H1 (cell line): ENCODE results near the gene KLHL5. TPM values are rescaled to one million over a fixed set of nuclear protein-coding genes. Genes with fewer than 3 reads are reported as not detected.

Experiments
- CTCF ChIA-PET: fragments of 300-600 bp; sonication (Branson Sonifier 250); formaldehyde crosslinking; loops from one replicate; lab custom pipeline; 2021; ENCODE audit not compliant: partially characterized antibody; lab: Charles Lee
- POLR2A ChIA-PET: fragments of 300-600 bp; sonication (Branson Sonifier 250); formaldehyde crosslinking; loops from one replicate; lab custom pipeline; 2021; ENCODE audit warnings: inconsistent platforms; ENCODE audit not compliant: partially characterized antibody; lab: Charles Lee
- DNase-seq, 2 experiments: peaks; one replicate each; pipeline versions ENCODE4 v3.0.0 to v3.0.0-alpha.2; 2010 to 2022; ENCODE audit warnings: low spot score in 2 of 2, low read depth in 1 of 2, mixed read lengths in 1 of 2
- FAIRE-seq: peaks from 2 replicates; lab custom pipeline; 2011; peaks lifted over from hg19 to GRCh38; lab: Jason Lieb, UNC
- H2AFZ ChIP-seq: 2 replicates; pipeline ENCODE4 v1.8.1; 2012; ENCODE audit warnings: low read length, inconsistent platforms
- H2AK5ac ChIP-seq: 2 replicates; pipeline ENCODE4 v1.6.1; 2013; ENCODE audit warnings: low read depth, low read length
- H2BK120ac ChIP-seq: replicated peaks from 2 replicates; pipeline ENCODE3; 2013; ENCODE audit warnings: low read depth, low read length, inconsistent platforms
- H2BK12ac ChIP-seq: 2 replicates; pipeline ENCODE4 v1.6.1; 2013; ENCODE audit warnings: low read depth, low read length
- H2BK15ac ChIP-seq: 2 replicates; pipeline ENCODE4 v1.6.1; 2013; ENCODE audit warnings: low read length
- H2BK20ac ChIP-seq: 2 replicates; pipeline ENCODE4 v1.6.1; 2013; ENCODE audit warnings: low read length
- H2BK5ac ChIP-seq: 2 replicates; pipeline ENCODE4 v1.6.1; 2013; ENCODE audit warnings: low read depth, low read length
- H3K14ac ChIP-seq: 2 replicates; pipeline ENCODE4 v1.6.1; 2013; ENCODE audit warnings: inconsistent platforms; ENCODE audit not compliant: insufficient read length
- H3K18ac ChIP-seq: 2 replicates; pipeline ENCODE4 v1.6.1; 2013; ENCODE audit warnings: low read length; ENCODE audit errors: extremely low read depth
- H3K23ac ChIP-seq: 2 replicates; pipeline ENCODE4 v1.6.1; 2013; ENCODE audit warnings: inconsistent platforms; ENCODE audit not compliant: insufficient read length
- H3K23me2 ChIP-seq: 2 replicates; pipeline ENCODE4 v1.6.1; 2013; ENCODE audit warnings: low read depth, low read length
- H3K27ac ChIP-seq: 2 replicates; pipeline ENCODE4 v1.6.1; 2011; ENCODE audit warnings: low read depth, low read length, inconsistent platforms
- H3K27me3 ChIP-seq, 4 experiments: replicated peaks in 1 of 4; 1 replicate in 1 of 4; 2 replicates in 3 of 4; pipeline versions ENCODE4 v1.6.1 to v1.8.1; 2011 to 2013; ENCODE audit warnings: low read length in 3 of 4, mild to moderate bottlenecking in 3 of 4, inconsistent platforms in 2 of 4, mixed read lengths in 2 of 4, moderate library complexity in 1 of 4; ENCODE audit not compliant: control insufficient read depth in 3 of 4, insufficient read depth in 3 of 4; ENCODE audit errors: extremely low read depth in 1 of 4
- H3K36me3 ChIP-seq, 4 experiments: 2 replicates each; pipeline versions ENCODE4 v1.6.1 to v1.8.1; 2011 to 2013; ENCODE audit warnings: mild to moderate bottlenecking in 4 of 4, low read length in 3 of 4, moderate library complexity in 2 of 4, control low read depth in 1 of 4, inconsistent platforms in 1 of 4; ENCODE audit not compliant: insufficient read depth in 4 of 4, control insufficient read depth in 2 of 4
- H3K4ac ChIP-seq: replicated peaks from 2 replicates; pipeline ENCODE3; 2013; ENCODE audit warnings: low read length, low read depth, mixed read lengths, inconsistent platforms; ENCODE audit not compliant: insufficient read length
- H3K4me1 ChIP-seq, 4 experiments: replicated peaks in 1 of 4; 1 replicate in 1 of 4; 2 replicates in 3 of 4; pipeline versions ENCODE4 v1.6.1 to v1.8.1; 2011 to 2013; ENCODE audit warnings: low read length in 3 of 4, inconsistent platforms in 2 of 4, mixed read lengths in 1 of 4; ENCODE audit not compliant: insufficient read depth in 4 of 4, control insufficient read depth in 3 of 4
- H3K4me2 ChIP-seq, 2 experiments: 2 replicates each; pipeline versions ENCODE4 v1.6.1 to v1.8.1; 2011 to 2013; ENCODE audit warnings: low read depth in 2 of 2, low read length in 2 of 2, control low read depth in 1 of 2, inconsistent platforms in 1 of 2, mild to moderate bottlenecking in 1 of 2; ENCODE audit not compliant: insufficient read depth in 1 of 2
- H3K4me3 ChIP-seq, 4 experiments: fragments of 200-600, 300-600 bp in 1 of 4; sonication (generic), shearing (Covaris generic), sonication (Bioruptor Twin) in 1 of 4; 2 replicates each; pipeline versions ENCODE4 v1.5.1 to v1.8.1; 2011 to 2016; ENCODE audit warnings: low read length in 4 of 4, low read depth in 3 of 4, control low read depth in 2 of 4, inconsistent platforms in 2 of 4, mild to moderate bottlenecking in 2 of 4, mixed read lengths in 1 of 4, moderate library complexity in 1 of 4; ENCODE audit not compliant: insufficient read depth in 2 of 4; ENCODE audit errors: extremely low read depth in 1 of 4
- H3K56ac ChIP-seq: replicated peaks from 2 replicates; pipeline ENCODE3; 2013; ENCODE audit warnings: low read depth, mild to moderate bottlenecking, mixed read lengths, low read length, inconsistent platforms; ENCODE audit not compliant: insufficient read length
- H3K79me1 ChIP-seq: 2 replicates; pipeline ENCODE4 v1.6.1; 2013; ENCODE audit warnings: low read depth, low read length, control low read depth
- H3K79me2 ChIP-seq, 2 experiments: 2 replicates each; pipeline versions ENCODE4 v1.6.1 to v1.8.1; 2012 to 2013; ENCODE audit warnings: low read length in 2 of 2, mild to moderate bottlenecking in 2 of 2, inconsistent platforms in 1 of 2; ENCODE audit not compliant: insufficient read depth in 2 of 2, control insufficient read depth in 1 of 2
- H3K9ac ChIP-seq, 4 experiments: replicated peaks in 1 of 4; 1 replicate in 1 of 4; 2 replicates in 3 of 4; pipeline versions ENCODE4 v1.6.1 to v1.8.1; 2011 to 2013; ENCODE audit warnings: low read depth in 3 of 4, low read length in 3 of 4, control low read depth in 2 of 4, mild to moderate bottlenecking in 2 of 4, moderate library complexity in 2 of 4, inconsistent platforms in 1 of 4; ENCODE audit errors: extremely low read depth in 1 of 4
- H3K9me3 ChIP-seq, 2 experiments: 2 replicates each; pipeline versions ENCODE4 v1.6.1 to v1.8.1; 2012 to 2013; ENCODE audit warnings: mild to moderate bottlenecking in 2 of 2, moderate library complexity in 2 of 2, control low read depth in 1 of 2, inconsistent platforms in 1 of 2, low read depth in 1 of 2, low read length in 1 of 2, mixed read lengths in 1 of 2; ENCODE audit not compliant: insufficient read depth in 2 of 2
- H4K20me1 ChIP-seq, 2 experiments: replicated peaks in 1 of 2; 2 replicates each; pipeline versions ENCODE3 to v1.8.1; 2011 to 2013; ENCODE audit warnings: inconsistent platforms in 2 of 2, low read length in 2 of 2, mild to moderate bottlenecking in 1 of 2; ENCODE audit not compliant: insufficient read depth in 2 of 2, control insufficient read depth in 1 of 2
- H4K5ac ChIP-seq: 2 replicates; pipeline ENCODE4 v1.6.1; 2013; ENCODE audit warnings: low read length, low read depth, mixed read lengths, inconsistent platforms; ENCODE audit not compliant: insufficient read length
- H4K8ac ChIP-seq: 2 replicates; pipeline ENCODE4 v1.8.0; 2013; ENCODE audit warnings: mild to moderate bottlenecking, moderate library complexity, low read length, inconsistent platforms; ENCODE audit not compliant: insufficient read depth; ENCODE audit errors: extremely low read depth
- H4K91ac ChIP-seq: replicated peaks from 2 replicates; pipeline ENCODE3; 2013; ENCODE audit warnings: low read length, mixed read lengths, inconsistent platforms; ENCODE audit not compliant: insufficient read length
- CEBPB ChIP-seq: IDR thresholded peaks from 2 replicates; pipeline ENCODE4 v1.6.1; 2012; ENCODE audit warnings: low read depth, low read length
- CREB1 ChIP-seq: IDR thresholded peaks from 2 replicates; pipeline ENCODE4 v1.6.1; 2012; ENCODE audit warnings: inconsistent platforms
- E2F6 ChIP-seq: IDR thresholded peaks from 2 replicates; pipeline ENCODE4 v1.6.1; 2012; ENCODE audit warnings: inconsistent platforms
- FOSL1 ChIP-seq: IDR thresholded peaks from 2 replicates; pipeline ENCODE4 v1.6.1; 2011; ENCODE audit warnings: mild to moderate bottlenecking, low read depth, low read length, moderate library complexity; ENCODE audit not compliant: insufficient read depth
- MAX ChIP-seq: IDR thresholded peaks from 2 replicates; pipeline ENCODE4 v1.6.1; 2012; ENCODE audit warnings: inconsistent platforms
- RFX5 ChIP-seq: IDR thresholded peaks from 2 replicates; pipeline ENCODE4 v1.6.1; 2011; ENCODE audit warnings: low read depth, low read length, improper control_type of control experiment, borderline replicate concordance
- SP1 ChIP-seq: IDR thresholded peaks from 2 replicates; pipeline ENCODE4 v1.6.1; 2011; ENCODE audit warnings: low read depth, low read length
- WGBS, 2 experiments: shearing (Covaris generic) in 1 of 2; methylation state at CpG; one replicate each; pipeline versions ENCODE4 v1.1.6 to v1.1.7; 2013 to 2015; ENCODE audit warnings: low lambda C conversion rate in 2 of 2, mixed read lengths in 2 of 2, inconsistent platforms in 1 of 2, low coverage in 1 of 2, missing lambda C conversion rate in 1 of 2; ENCODE audit not compliant: insufficient replicate concordance in 2 of 2, insufficient coverage in 1 of 2, insufficient read length in 1 of 2; ENCODE audit errors: extremely low coverage in 1 of 2, missing lambda C conversion rate in 1 of 2; 5-methylcytosine and 5-hydroxymethylcytosine counted together
- polyA plus RNA-seq, 7 experiments: library from polyadenylated mRNA; depleted of rRNA in 3 of 7; stranded (reverse) in 5 of 7; unstranded in 2 of 7; fragments of >200 nt in 5 of 7; fragments of 200-250 nt in 2 of 7; gene quantifications; 1 replicate in 5 of 7; 2 replicates in 1 of 7; 4 replicates in 1 of 7; pipeline versions ENCODE4 v1.2.1 to v1.2.3, GENCODE V29; 2011 to 2013; ENCODE audit warnings: missing spikeins in 2 of 7, mixed read lengths in 2 of 7
- total RNA-seq: library from RNA; stranded (reverse); fragmentation: NEBNext Ultra II Directional; extraction: Animal tissue kit (Norgen Biotek cat#: 25700); gene quantifications from 2 replicates; pipeline ENCODE4 v1.2.1, GENCODE V29; 2021
- TF ChIP-seq, protein P1 (sequence below): IDR thresholded peaks from 2 replicates; pipeline ENCODE4 v1.6.1; 2011; ENCODE audit warnings: low read length, improper control_type of control experiment

The KLHL5 gene
- total and polyA plus RNA-seq, 2 of the 8 experiments (the other 6 are each of a cell fraction or from before 2014, with no cell fraction given), result 13.0 to 23.6 TPM

DNA sequence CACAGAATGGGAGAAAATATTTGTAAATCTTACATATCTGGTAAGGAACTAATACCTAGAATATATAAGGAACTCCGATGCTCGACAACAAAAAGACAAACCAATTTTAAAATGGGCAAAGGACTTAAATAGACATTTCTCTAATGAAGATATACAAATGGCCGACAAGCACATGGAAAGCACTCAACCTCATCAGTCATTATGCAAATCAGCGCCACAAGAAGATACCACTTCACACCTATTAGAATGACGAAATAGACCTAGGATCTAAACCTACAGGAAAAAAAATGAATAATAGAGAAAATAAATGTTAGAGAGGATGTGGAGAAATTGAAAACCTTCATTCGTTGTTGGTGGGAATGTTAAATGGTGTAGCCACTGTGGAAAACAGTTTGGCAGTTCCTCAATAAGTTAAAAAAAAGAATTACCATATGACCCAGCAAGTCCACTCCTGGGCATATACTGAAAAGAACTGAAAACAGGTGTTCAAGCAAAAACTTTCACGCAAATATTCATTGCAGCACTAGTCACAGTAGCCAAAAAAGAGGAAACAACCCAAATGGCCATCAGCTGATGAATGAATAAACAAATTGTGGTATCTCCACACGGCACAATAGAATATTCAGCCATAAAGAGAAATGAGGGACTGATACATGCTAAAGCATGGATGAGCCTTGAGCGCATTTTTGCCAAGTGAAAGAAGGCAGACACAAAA, 63.0 kb downstream of the KLHL5 start:
- H3K18ac ChIP-seq, result no peak overlapping the region
- WGBS, 2 experiments, result 93 to 100% methylated on average over 1 to 9 of the region's 9 CpGs
- POLR2A ChIA-PET, result no interaction called here
- H3K27ac ChIP-seq, result no peak overlapping the region
- H3K4ac ChIP-seq, result no peak overlapping the region
- peaks cover 2 to 4% of the 10 kb centered on the region in 2 experiments; a peak in 2 of 4 replicates for H3K9me3 ChIP-seq
- no peaks in the 10 kb centered on the region for H3K4me1 ChIP-seq
- no peak overlapping the region for H2BK20ac ChIP-seq
- H4K8ac ChIP-seq, result no peak overlapping the region
- H2BK12ac ChIP-seq, result no peak overlapping the region
- H3K23ac ChIP-seq, result no peak overlapping the region
- no peak overlapping the region for H2BK120ac ChIP-seq
- no peak overlapping the region for H4K91ac ChIP-seq
- no peak overlapping the region for H3K14ac ChIP-seq
- no peak for DNase-seq
- TF ChIP-seq SP1 (no peak), CREB1 (no peak), RFX5 (no peak), FOSL1 (no peak), E2F6 (0 out of 2 replicates have a peak, but pooled peaks have one; percentile 18), CEBPB (no peak), MAX (no peak)
- TF ChIP-seq, protein P1, sequence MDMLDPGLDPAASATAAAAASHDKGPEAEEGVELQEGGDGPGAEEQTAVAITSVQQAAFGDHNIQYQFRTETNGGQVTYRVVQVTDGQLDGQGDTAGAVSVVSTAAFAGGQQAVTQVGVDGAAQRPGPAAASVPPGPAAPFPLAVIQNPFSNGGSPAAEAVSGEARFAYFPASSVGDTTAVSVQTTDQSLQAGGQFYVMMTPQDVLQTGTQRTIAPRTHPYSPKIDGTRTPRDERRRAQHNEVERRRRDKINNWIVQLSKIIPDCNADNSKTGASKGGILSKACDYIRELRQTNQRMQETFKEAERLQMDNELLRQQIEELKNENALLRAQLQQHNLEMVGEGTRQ, result no peak
- no peaks in the 10 kb centered on the region for H3K27me3 ChIP-seq
- no peak overlapping the region for H4K5ac ChIP-seq
- CTCF ChIA-PET, result interaction anchor here (1.9 kb wide), 1 partner anchor 10 kb away, joined by 5 read pairs; no protein-coding TSS in a partner anchor
- H2AFZ ChIP-seq, result no peak overlapping the region
- peaks cover 0 to 4% (median 0%) of the 10 kb centered on the region in 4 experiments; a peak in 2 of 8 replicates for H3K36me3 ChIP-seq
- no peak for FAIRE-seq
- H3K56ac ChIP-seq, result no peak overlapping the region
- no peaks in the 10 kb centered on the region for H4K20me1 ChIP-seq
- no peaks in the 10 kb centered on the region for H3K23me2 ChIP-seq
- no peaks in the 10 kb centered on the region for H3K79me1 ChIP-seq
- 0 out of 2 replicates have a peak overlapping the region, but pooled peaks have one; percentile 28 for H2AK5ac ChIP-seq
- no peaks in the 10 kb centered on the region for H3K79me2 ChIP-seq
- H2BK5ac ChIP-seq, result no peak overlapping the region
- H3K4me2 ChIP-seq, result no peak overlapping the region
- H3K4me3 ChIP-seq, result no peak overlapping the region
- H3K9ac ChIP-seq, result no peak overlapping the region
- H2BK15ac ChIP-seq, result no peak overlapping the region
